WTC11 (cell line): ENCODE measurements around the gene EPSTI1. TPM values are rescaled to one million over a fixed set of nuclear protein-coding genes. Genes with fewer than 3 reads are reported as not detected.

ENCODE experiments used
- ATAC-seq: fragments of 200-7000 bp; cut with Tn5 transposase; 2 replicates; pipeline ENCODE4 v1.10.0; 2021; ENCODE audit warnings: mild to moderate bottlenecking, moderate library complexity
- CTCF ChIA-PET: fragments of 300-600 bp; sonication (Branson Sonifier 250); formaldehyde crosslinking; loops from one replicate; lab custom pipeline; 2021; ENCODE audit warnings: antibody characterized with exemption; lab: Charles Lee
- POLR2A ChIA-PET: fragments of 350-600 bp; sonication (Branson Sonifier 250); formaldehyde crosslinking; loops from one replicate; lab custom pipeline; 2021; ENCODE audit warnings: antibody characterized with exemption; lab: Charles Lee
- DNase-seq: peaks from one replicate; pipeline ENCODE4 v3.0.0; 2021; ENCODE audit warnings: low spot score
- H3K27ac Mint-ChIP-seq: 2 replicates; pipeline ENCODE4 v1.8.0; 2021; ENCODE audit warnings: mixed read lengths
- H3K27me3 Mint-ChIP-seq: 2 replicates; pipeline ENCODE4 v1.8.0; 2021; ENCODE audit warnings: low read depth, mild to moderate bottlenecking, moderate library complexity, mixed read lengths
- H3K36me3 Mint-ChIP-seq: 2 replicates; pipeline ENCODE4 v1.8.0; 2021; ENCODE audit warnings: mixed read lengths
- H3K4me1 Mint-ChIP-seq: 2 replicates; pipeline ENCODE4 v1.8.0; 2022; ENCODE audit warnings: mixed read lengths
- H3K4me3 Mint-ChIP-seq: 2 replicates; pipeline ENCODE4 v1.8.0; 2021; ENCODE audit warnings: mild to moderate bottlenecking, moderate library complexity, mixed read lengths
- H3K9me3 Mint-ChIP-seq: 2 replicates; pipeline ENCODE4 v1.8.0; 2021; ENCODE audit warnings: mixed read lengths
- ATF1 ChIP-seq: sonication (generic); formaldehyde crosslinking; IDR thresholded peaks from 2 replicates; pipeline ENCODE4 v1.8.1; 2023; ENCODE audit warnings: mild to moderate bottlenecking, moderate library complexity, missing genetic modification reagents
- CBFB ChIP-seq: sonication (generic); formaldehyde crosslinking; IDR thresholded peaks from 2 replicates; pipeline ENCODE4 v1.8.1; 2022; ENCODE audit warnings: mild to moderate bottlenecking, low read depth, missing genetic modification reagents
- ETV6 ChIP-seq: sonication (generic); formaldehyde crosslinking; IDR thresholded peaks from 2 replicates; pipeline ENCODE4 v1.8.1; 2022; ENCODE audit warnings: mild to moderate bottlenecking, missing genetic modification reagents
- JUN ChIP-seq: sonication (generic); formaldehyde crosslinking; IDR thresholded peaks from 2 replicates; pipeline ENCODE4 v1.8.0; 2023; ENCODE audit warnings: mild to moderate bottlenecking, missing genetic modification reagents
- MXD4 ChIP-seq: fragments of 250-450 bp; sonication (Bioruptor Pico); IDR thresholded peaks from 2 replicates; pipeline ENCODE4 v1.8.0; 2021; ENCODE audit warnings: mild to moderate bottlenecking, moderate library complexity, borderline replicate concordance
- NR2C2 ChIP-seq: sonication (generic); formaldehyde crosslinking; IDR thresholded peaks from 2 replicates; pipeline ENCODE4 v1.8.0; 2022; ENCODE audit warnings: mild to moderate bottlenecking, missing genetic modification reagents
- NR3C1 ChIP-seq: sonication (generic); formaldehyde crosslinking; conservative IDR thresholded peaks from 2 replicates; pipeline ENCODE4 v1.8.1; 2023; ENCODE audit warnings: low read depth, mild to moderate bottlenecking, missing genetic modification reagents
- OVOL2 ChIP-seq: fragments of 250-450 bp; sonication (Bioruptor Pico); IDR thresholded peaks from 2 replicates; pipeline ENCODE4 v1.9.0; 2021; ENCODE audit warnings: mild to moderate bottlenecking, borderline replicate concordance
- SMAD4 ChIP-seq: sonication (generic); formaldehyde crosslinking; IDR thresholded peaks from 2 replicates; pipeline ENCODE4 v1.8.0; 2022; ENCODE audit warnings: mild to moderate bottlenecking, missing genetic modification reagents
- ZBTB43 ChIP-seq: sonication (generic); formaldehyde crosslinking; IDR thresholded peaks from 2 replicates; pipeline ENCODE4 v1.8.1; 2023; ENCODE audit warnings: mild to moderate bottlenecking, missing genetic modification reagents
- ZNF121 ChIP-seq: sonication (generic); formaldehyde crosslinking; IDR thresholded peaks from 2 replicates; pipeline ENCODE4 v1.8.0; 2023; ENCODE audit warnings: missing genetic modification reagents
- ZNF219 ChIP-seq: sonication (generic); formaldehyde crosslinking; IDR thresholded peaks from 2 replicates; pipeline ENCODE4 v1.8.0; 2023; ENCODE audit warnings: missing genetic modification reagents, mild to moderate bottlenecking, borderline replicate concordance
- ZNF396 ChIP-seq: fragments of 250-450 bp; sonication (Bioruptor Pico); IDR thresholded peaks from 2 replicates; pipeline ENCODE4 v1.8.0; 2021; ENCODE audit warnings: mild to moderate bottlenecking, moderate library complexity, borderline replicate concordance
- ZNF416 ChIP-seq: fragments of 250-450 bp; sonication (Bioruptor Pico); IDR thresholded peaks from 2 replicates; pipeline ENCODE4 v1.9.0; 2021; ENCODE audit warnings: mild to moderate bottlenecking, inconsistent platforms
- ZNF532 ChIP-seq: fragments of 250-450 bp; sonication (Bioruptor Pico); IDR thresholded peaks from 2 replicates; pipeline ENCODE4 v1.9.0; 2021; ENCODE audit warnings: mild to moderate bottlenecking, borderline replicate concordance
- ZNF671 ChIP-seq: fragments of 250-450 bp; sonication (Bioruptor Pico); IDR thresholded peaks from 2 replicates; pipeline ENCODE4 v1.8.0; 2021; ENCODE audit warnings: mild to moderate bottlenecking
- total RNA-seq: library from RNA; stranded (reverse); gene quantifications from 3 replicates; pipeline ENCODE4 v1.2.3, GENCODE V29; 2021
- TF ChIP-seq, protein P1 (sequence below): sonication (generic); formaldehyde crosslinking; IDR thresholded peaks from 2 replicates; pipeline ENCODE4 v1.8.1; 2022; ENCODE audit warnings: low read depth, missing genetic modification reagents, borderline replicate concordance
- TF ChIP-seq, protein P2 (sequence below): sonication (generic); formaldehyde crosslinking; IDR thresholded peaks from 2 replicates; pipeline ENCODE4 v1.8.0; 2023; ENCODE audit warnings: mild to moderate bottlenecking, missing genetic modification reagents
- TF ChIP-seq, protein P3 (sequence below): sonication (generic); formaldehyde crosslinking; IDR thresholded peaks from 2 replicates; pipeline ENCODE4 v1.8.1; 2022; ENCODE audit warnings: mild to moderate bottlenecking, moderate library complexity, missing genetic modification reagents
- TF ChIP-seq, protein P4 (sequence below): sonication (generic); formaldehyde crosslinking; IDR thresholded peaks from 2 replicates; pipeline ENCODE4 v1.8.0; 2023; ENCODE audit warnings: missing genetic modification reagents

The EPSTI1 gene
- total RNA-seq, 1 experiment from 2014 or later, result 2.1 TPM

DNA sequence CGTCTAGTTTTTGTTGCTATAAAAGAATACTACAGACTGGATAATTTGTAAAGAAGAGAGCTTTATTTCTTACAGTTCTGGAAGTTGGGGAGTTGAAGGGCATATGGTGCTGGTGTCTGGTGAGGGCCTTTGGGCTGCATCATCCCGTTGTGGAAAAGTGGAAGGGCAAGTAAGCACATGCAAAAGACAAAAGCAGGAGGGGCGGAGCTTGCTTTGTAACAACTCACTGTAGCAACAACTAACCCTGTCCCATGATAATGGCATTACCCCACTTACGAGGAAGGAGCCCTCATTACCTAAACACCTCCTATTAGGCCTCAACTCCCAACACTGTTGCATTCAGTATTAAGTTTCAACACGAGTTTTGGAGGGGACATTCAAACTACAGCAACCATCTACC, 24.2 kb upstream of the EPSTI1 start:
- TF ChIP-seq, protein P1, sequence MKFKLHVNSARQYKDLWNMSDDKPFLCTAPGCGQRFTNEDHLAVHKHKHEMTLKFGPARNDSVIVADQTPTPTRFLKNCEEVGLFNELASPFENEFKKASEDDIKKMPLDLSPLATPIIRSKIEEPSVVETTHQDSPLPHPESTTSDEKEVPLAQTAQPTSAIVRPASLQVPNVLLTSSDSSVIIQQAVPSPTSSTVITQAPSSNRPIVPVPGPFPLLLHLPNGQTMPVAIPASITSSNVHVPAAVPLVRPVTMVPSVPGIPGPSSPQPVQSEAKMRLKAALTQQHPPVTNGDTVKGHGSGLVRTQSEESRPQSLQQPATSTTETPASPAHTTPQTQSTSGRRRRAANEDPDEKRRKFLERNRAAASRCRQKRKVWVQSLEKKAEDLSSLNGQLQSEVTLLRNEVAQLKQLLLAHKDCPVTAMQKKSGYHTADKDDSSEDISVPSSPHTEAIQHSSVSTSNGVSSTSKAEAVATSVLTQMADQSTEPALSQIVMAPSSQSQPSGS, result no peak
- no peak for TF ChIP-seq JUN (CRISPR knock-in tag)
- TF ChIP-seq NR3C1, result no peak
- TF ChIP-seq, protein P2, sequence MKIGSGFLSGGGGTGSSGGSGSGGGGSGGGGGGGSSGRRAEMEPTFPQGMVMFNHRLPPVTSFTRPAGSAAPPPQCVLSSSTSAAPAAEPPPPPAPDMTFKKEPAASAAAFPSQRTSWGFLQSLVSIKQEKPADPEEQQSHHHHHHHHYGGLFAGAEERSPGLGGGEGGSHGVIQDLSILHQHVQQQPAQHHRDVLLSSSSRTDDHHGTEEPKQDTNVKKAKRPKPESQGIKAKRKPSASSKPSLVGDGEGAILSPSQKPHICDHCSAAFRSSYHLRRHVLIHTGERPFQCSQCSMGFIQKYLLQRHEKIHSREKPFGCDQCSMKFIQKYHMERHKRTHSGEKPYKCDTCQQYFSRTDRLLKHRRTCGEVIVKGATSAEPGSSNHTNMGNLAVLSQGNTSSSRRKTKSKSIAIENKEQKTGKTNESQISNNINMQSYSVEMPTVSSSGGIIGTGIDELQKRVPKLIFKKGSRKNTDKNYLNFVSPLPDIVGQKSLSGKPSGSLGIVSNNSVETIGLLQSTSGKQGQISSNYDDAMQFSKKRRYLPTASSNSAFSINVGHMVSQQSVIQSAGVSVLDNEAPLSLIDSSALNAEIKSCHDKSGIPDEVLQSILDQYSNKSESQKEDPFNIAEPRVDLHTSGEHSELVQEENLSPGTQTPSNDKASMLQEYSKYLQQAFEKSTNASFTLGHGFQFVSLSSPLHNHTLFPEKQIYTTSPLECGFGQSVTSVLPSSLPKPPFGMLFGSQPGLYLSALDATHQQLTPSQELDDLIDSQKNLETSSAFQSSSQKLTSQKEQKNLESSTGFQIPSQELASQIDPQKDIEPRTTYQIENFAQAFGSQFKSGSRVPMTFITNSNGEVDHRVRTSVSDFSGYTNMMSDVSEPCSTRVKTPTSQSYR, result no peak
- TF ChIP-seq, protein P3, sequence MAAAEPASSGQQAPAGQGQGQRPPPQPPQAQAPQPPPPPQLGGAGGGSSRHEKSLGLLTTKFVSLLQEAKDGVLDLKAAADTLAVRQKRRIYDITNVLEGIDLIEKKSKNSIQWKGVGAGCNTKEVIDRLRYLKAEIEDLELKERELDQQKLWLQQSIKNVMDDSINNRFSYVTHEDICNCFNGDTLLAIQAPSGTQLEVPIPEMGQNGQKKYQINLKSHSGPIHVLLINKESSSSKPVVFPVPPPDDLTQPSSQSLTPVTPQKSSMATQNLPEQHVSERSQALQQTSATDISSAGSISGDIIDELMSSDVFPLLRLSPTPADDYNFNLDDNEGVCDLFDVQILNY (CRISPR knock-in tag), result no peak
- TF ChIP-seq, protein P4, sequence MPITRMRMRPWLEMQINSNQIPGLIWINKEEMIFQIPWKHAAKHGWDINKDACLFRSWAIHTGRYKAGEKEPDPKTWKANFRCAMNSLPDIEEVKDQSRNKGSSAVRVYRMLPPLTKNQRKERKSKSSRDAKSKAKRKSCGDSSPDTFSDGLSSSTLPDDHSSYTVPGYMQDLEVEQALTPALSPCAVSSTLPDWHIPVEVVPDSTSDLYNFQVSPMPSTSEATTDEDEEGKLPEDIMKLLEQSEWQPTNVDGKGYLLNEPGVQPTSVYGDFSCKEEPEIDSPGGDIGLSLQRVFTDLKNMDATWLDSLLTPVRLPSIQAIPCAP (CRISPR knock-in tag), result no peak
- no peak for TF ChIP-seq MXD4 (CRISPR knock-in tag)
- TF ChIP-seq ZNF671 (CRISPR knock-in tag), result no peak
- TF ChIP-seq NR2C2 (CRISPR knock-in tag), result no peak
- no peak for TF ChIP-seq ETV6
- TF ChIP-seq ZNF532 (CRISPR knock-in tag), result no peak
- TF ChIP-seq ZBTB43 (CRISPR knock-in tag), result no peak
- TF ChIP-seq ZNF219, result no peak
- no peak for TF ChIP-seq ZNF121
- no peak for TF ChIP-seq OVOL2 (CRISPR knock-in tag)
- no peak for TF ChIP-seq ATF1 (CRISPR knock-in tag)
- no peak for TF ChIP-seq CBFB (CRISPR knock-in tag)
- no peak for TF ChIP-seq SMAD4 (CRISPR knock-in tag)
- TF ChIP-seq ZNF396 (CRISPR knock-in tag), result no peak
- TF ChIP-seq ZNF416 (CRISPR knock-in tag), result no peak
- no peaks in the 10 kb centered on the region for H3K27me3 Mint-ChIP-seq
- ATAC-seq, result peak; percentile 46; the same call in 1 of the 2 replicates
- H3K27ac Mint-ChIP-seq, result no peak overlapping the region
- DNase-seq, result no peak
- H3K36me3 Mint-ChIP-seq, result no peaks in the 10 kb centered on the region
- H3K9me3 Mint-ChIP-seq, result peaks cover 11% of the 10 kb centered on the region
- no peak overlapping the region for H3K4me3 Mint-ChIP-seq
- CTCF ChIA-PET, result interaction anchor here (0.5 to 1.6 kb wide), 4 partner anchors 18 to 47 kb away, joined by 3 to 4 read pairs (median 4); partner anchors contain the start of gene EPSTI1
- POLR2A ChIA-PET, result no interaction called here
- H3K4me1 Mint-ChIP-seq, result no peaks in the 10 kb centered on the region; the same call in 1 of the 2 replicates
